ENCODE measurements around the gene GSAP. TPM values are rescaled to one million over a fixed set of nuclear protein-coding genes. Genes with fewer than 3 reads are reported as not detected.
A peak's percentile ranks its signal among the peaks of the same experiment; 100 is the strongest.

GSAP gene
- total and polyA plus RNA-seq, 2 of the 4 experiments (the other 2 are of a cell fraction), result 1.6 to 1.8 TPM

GRCh38 chr7:77321300-77321699, 94.8 kb downstream of the GSAP start:
- no peak overlapping the region for H2BK20ac ChIP-seq (ENCODE audit: low read depth, low read length)
- ChIA-PET CTCF (interaction anchor here (0.8 to 1.5 kb wide), 2 partner anchors 11 to 93 kb away, joined by 4 read pairs; no protein-coding TSS in a partner anchor), POLR2A (ENCODE audit: unreplicated experiment) (no interaction called here)
- H3K9ac ChIP-seq (ENCODE audit: low read depth, low read length), result no peak overlapping the region
- no peaks in the 10 kb centered on the region for H3K27me3 ChIP-seq (ENCODE audit: control insufficient read depth, insufficient read depth, low read length)
- H2BK120ac ChIP-seq (ENCODE audit: low read depth, low read length), result no peak overlapping the region
- no peak overlapping the region for H3K4me3 ChIP-seq (ENCODE audit: insufficient read depth, low read depth, low read length)
- peaks cover 8% of the 10 kb centered on the region for H3K4me1 ChIP-seq (ENCODE audit: control insufficient read depth, insufficient read depth, low read length)
- no peak overlapping the region for H4K8ac ChIP-seq (ENCODE audit: low read depth in 2 of 2, low read length in 2 of 2)
- no peaks in the 10 kb centered on the region for H3K9me3 ChIP-seq (ENCODE audit: control insufficient read depth, insufficient read depth, low read length)
- no peak overlapping the region for H3K56ac ChIP-seq (ENCODE audit: extremely low read depth, insufficient read depth, low read length)
- ATAC-seq (ENCODE audit: low read depth), result no peak
- peak overlapping the region; percentile 70 for H2BK5ac ChIP-seq (ENCODE audit: low read depth, low read length, poor library complexity, severe bottlenecking)
- no peak overlapping the region for H2BK15ac ChIP-seq (ENCODE audit: low read depth, low read length)
- WGBS, 2 experiments (ENCODE audit: extremely low coverage in 2 of 2, insufficient read length in 1 of 2), result no CpG with 5 or more reads among the region's 2 CpGs
- no peak overlapping the region for H3K4ac ChIP-seq (ENCODE audit: low read depth, low read length)
- H2AK9ac ChIP-seq (replicated peaks; ENCODE audit: low read depth, low read length, poor library complexity), result no peak overlapping the region
- H2AFZ ChIP-seq (replicated peaks; ENCODE audit: low read length, poor library complexity), result no peak overlapping the region
- dilution Hi-C loops (cut with HindIII; ENCODE audit: low sequenced_read_pairs, unreplicated experiment) (no loop called here), intact Hi-C loops (cut with micrococcal nuclease) (no loop called here), in situ Hi-C loops (cut with MboI; ENCODE audit: low sequenced_read_pairs) (no loop called here)
- no peak overlapping the region for H3K4me2 ChIP-seq (ENCODE audit: low read depth, low read length)
- H4K91ac ChIP-seq (ENCODE audit: insufficient read depth, low read depth, low read length), result no peak overlapping the region
- H3K79me1 ChIP-seq (ENCODE audit: low read depth in 1 of 2, low read length in 2 of 2), result no peaks in the 10 kb centered on the region
- no TSS peak for BruUV-seq (replicated peaks)
- H4K5ac ChIP-seq (ENCODE audit: low read depth, low read length), result peak overlapping the region; percentile 10; the same call in 1 of the 2 replicates
- no peak overlapping the region for H3K23ac ChIP-seq (ENCODE audit: low read depth, low read length)
- peaks cover 5% of the 10 kb centered on the region for H3K9me1 ChIP-seq (ENCODE audit: insufficient read depth, low read length)
- no peaks in the 10 kb centered on the region for H3K36me3 ChIP-seq (ENCODE audit: control insufficient read depth, insufficient read depth, low read length)
- peak overlapping the region; percentile 13; the same call in 1 of the 2 replicates for H3K27ac ChIP-seq (ENCODE audit: insufficient read depth, low read length)
- TF ChIP-seq MAFK (IDR thresholded peaks at IDR 0.05; ENCODE audit: low read depth, low read length), result no peak
- no peak for TF ChIP-seq RAD21 (IDR thresholded peaks at IDR 0.05; ENCODE audit: low read length)
- TF ChIP-seq RFX5 (IDR thresholded peaks at IDR 0.05; ENCODE audit: low read depth, low read length), result no peak
- TF ChIP-seq ELK1 (IDR thresholded peaks at IDR 0.05; ENCODE audit: borderline replicate concordance, low read depth, low read length), result no peak
- TF ChIP-seq RCOR1 (IDR thresholded peaks at IDR 0.05; ENCODE audit: insufficient replicate concordance, low read length), result no peak
- no peak for TF ChIP-seq NFE2L2 (IDR thresholded peaks at IDR 0.05; ENCODE audit: low read depth, low read length)
- no peak for TF ChIP-seq MAZ (IDR thresholded peaks at IDR 0.05; ENCODE audit: borderline replicate concordance, low read depth, low read length)
- no peak for TF ChIP-seq SMC3 (IDR thresholded peaks at IDR 0.05; ENCODE audit: low read depth, low read length)
- no peak for TF ChIP-seq MXI1 (IDR thresholded peaks at IDR 0.05; ENCODE audit: borderline replicate concordance, low read depth, low read length)
- TF ChIP-seq CHD1 (IDR thresholded peaks at IDR 0.05; ENCODE audit: low read depth, low read length), result no peak
- TF ChIP-seq CTCF (conservative IDR thresholded peaks at IDR 0.05; ENCODE audit: low read depth, low read length), result no peak
- TF ChIP-seq BHLHE40 (IDR thresholded peaks at IDR 0.05; ENCODE audit: low read depth, low read length), result no peak
- no peak for TF ChIP-seq CEBPB (IDR thresholded peaks at IDR 0.05; ENCODE audit: low read depth, low read length)
- TF ChIP-seq POLR2A (IDR thresholded peaks at IDR 0.05; ENCODE audit: low read depth, low read length), result no peak
- TF ChIP-seq FOS (IDR thresholded peaks at IDR 0.05; ENCODE audit: low read depth, low read length), result no peak
- no peak for TF ChIP-seq USF2 (IDR thresholded peaks at IDR 0.05; ENCODE audit: low read depth, low read length)
- H4K20me1 ChIP-seq (ENCODE audit: insufficient read depth, low read length), result no peaks in the 10 kb centered on the region
- no peak overlapping the region for H2AK5ac ChIP-seq (ENCODE audit: low read depth, low read length)
- no peak overlapping the region for H3K14ac ChIP-seq (replicated peaks; ENCODE audit: low read depth, low read length)
- peak overlapping the region; percentile 69 for H3K18ac ChIP-seq (ENCODE audit: low read depth, low read length)
- DNase-seq, result no peak

Data from IMR-90 (cell line).